ENCODE data around the gene CTNNA2. TPM values are rescaled to one million over a fixed set of nuclear protein-coding genes. Genes with fewer than 3 reads are reported as not detected.

CTNNA2 gene
- total and polyA plus RNA-seq, 2 of the 8 experiments (the other 6 are each of a cell fraction or from before 2014, with no cell fraction given) = 3.9 to 9.0 TPM

DNA sequence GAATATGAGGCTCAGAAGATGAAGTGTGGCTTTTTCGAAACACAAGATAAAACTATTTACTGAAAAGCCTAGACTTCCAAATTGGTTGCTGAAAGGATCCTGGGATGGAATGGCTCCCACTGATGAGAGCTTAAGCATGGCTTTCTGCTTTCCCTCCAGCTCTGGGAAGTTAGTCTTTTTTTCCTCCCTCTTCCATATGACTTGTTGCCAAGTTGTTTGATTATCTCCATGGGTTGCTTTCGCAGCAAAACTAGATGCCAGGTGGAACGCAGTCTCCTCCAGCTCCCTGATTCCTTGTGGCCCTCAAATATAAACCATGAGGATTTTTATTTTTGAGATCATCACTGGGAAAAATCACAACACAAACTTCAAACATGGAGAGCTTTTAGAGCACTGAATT, 515.2 kb downstream of the CTNNA2 start (continued):
- TF ChIP-seq CHD7 (IDR thresholded peaks at IDR 0.05; ENCODE audit: insufficient replicate concordance, low read length) = no peak
- TF ChIP-seq RXRA (IDR thresholded peaks at IDR 0.05; ENCODE audit: insufficient read depth, low read depth, low read length) = no peak
- no peak for TF ChIP-seq RNF2 (IDR thresholded peaks at IDR 0.05; ENCODE audit: borderline replicate concordance, low read depth, low read length, missing control alignments, poor library complexity, severe bottlenecking)
- TF ChIP-seq CBX8 (IDR thresholded peaks at IDR 0.05; ENCODE audit: borderline replicate concordance, low read depth, low read length) = no peak
- TF ChIP-seq POU5F1 (IDR thresholded peaks at IDR 0.05; ENCODE audit: low read depth, low read length) = no peak

Data from H1 (cell line).